ENCODE data around the gene LRRC55. TPM values are rescaled to one million over a fixed set of nuclear protein-coding genes. Genes with fewer than 3 reads are reported as not detected.

Gene LRRC55
- total RNA-seq, 2 donors from 2014 or later, result not detected

DNA sequence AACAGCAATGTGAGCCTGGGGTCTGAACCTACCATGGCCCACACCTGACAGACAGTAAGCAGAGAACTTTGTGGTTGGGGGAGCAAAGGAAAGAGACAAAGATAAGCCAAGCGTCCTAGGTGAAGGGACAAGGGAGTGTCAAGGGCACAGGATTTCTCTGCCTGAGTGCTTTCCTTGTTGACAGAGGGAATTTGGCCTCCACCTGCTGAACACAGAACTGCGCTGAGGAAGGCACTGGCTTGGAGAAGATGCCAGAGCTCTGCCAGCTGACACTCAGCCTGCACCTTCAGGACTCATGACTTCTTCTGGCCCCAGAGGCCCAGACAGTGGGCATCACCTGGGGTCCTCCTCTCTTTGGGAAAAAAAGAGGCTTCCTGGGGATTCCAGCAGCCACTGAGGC, 789 bp upstream of the LRRC55 start:
- WGBS, 2 donors, result 28 to 31% methylated on average over 2 of the region's 2 CpGs
- TF ChIP-seq POLR2A (IDR thresholded peaks at IDR 0.05), result no peak
- TF ChIP-seq, protein P1, sequence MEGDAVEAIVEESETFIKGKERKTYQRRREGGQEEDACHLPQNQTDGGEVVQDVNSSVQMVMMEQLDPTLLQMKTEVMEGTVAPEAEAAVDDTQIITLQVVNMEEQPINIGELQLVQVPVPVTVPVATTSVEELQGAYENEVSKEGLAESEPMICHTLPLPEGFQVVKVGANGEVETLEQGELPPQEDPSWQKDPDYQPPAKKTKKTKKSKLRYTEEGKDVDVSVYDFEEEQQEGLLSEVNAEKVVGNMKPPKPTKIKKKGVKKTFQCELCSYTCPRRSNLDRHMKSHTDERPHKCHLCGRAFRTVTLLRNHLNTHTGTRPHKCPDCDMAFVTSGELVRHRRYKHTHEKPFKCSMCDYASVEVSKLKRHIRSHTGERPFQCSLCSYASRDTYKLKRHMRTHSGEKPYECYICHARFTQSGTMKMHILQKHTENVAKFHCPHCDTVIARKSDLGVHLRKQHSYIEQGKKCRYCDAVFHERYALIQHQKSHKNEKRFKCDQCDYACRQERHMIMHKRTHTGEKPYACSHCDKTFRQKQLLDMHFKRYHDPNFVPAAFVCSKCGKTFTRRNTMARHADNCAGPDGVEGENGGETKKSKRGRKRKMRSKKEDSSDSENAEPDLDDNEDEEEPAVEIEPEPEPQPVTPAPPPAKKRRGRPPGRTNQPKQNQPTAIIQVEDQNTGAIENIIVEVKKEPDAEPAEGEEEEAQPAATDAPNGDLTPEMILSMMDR (IDR thresholded peaks at IDR 0.05), result no peak
- intact Hi-C loops (cut with DNase I), result no loop called here
- Histone ChIP-seq H3K9me3 (no peaks in the 10 kb centered on the region), H3K27me3 (no peaks in the 10 kb centered on the region), H3K4me3 (no peak overlapping the region), H3K27ac (no peak overlapping the region), H3K36me3 (replicated peaks in 1 of 2; ENCODE audit: insufficient read depth in 1 of 2, low read depth in 2 of 2) (no peaks in the 10 kb centered on the region), H3K4me1 (peaks cover 5% of the 10 kb centered on the region)
- ATAC-seq (no peak), DNase-seq (no peak)

DNA sequence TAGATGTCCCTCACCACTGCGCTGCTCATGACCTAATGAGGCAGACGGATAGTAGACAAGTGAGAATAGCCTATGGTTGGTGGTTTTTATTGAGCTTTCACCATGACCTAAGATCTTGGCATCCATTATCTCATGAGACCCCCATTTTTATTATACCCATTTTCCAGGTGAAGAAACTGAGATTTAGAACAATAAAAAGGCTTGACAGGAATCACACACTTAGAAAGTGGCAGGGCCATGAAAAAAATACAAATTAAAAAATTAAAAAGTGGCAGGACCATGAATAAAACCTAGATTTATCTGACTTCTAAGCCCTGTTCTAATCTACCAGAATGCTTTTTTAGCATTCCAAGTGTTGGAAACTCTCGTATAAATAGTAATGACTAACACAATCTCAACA, 1.1 kb downstream of the LRRC55 start:
- no peak overlapping the region for H3K27ac ChIP-seq
- H3K27me3 ChIP-seq, result no peaks in the 10 kb centered on the region
- no peaks in the 10 kb centered on the region for H3K36me3 ChIP-seq (replicated peaks in 1 of 2; ENCODE audit: insufficient read depth in 1 of 2, low read depth in 2 of 2)
- intact Hi-C loops (cut with DNase I), result no loop called here
- ATAC-seq (no peak), DNase-seq (no peak)
- no peaks in the 10 kb centered on the region for H3K9me3 ChIP-seq
- H3K4me1 ChIP-seq, result peaks cover 5% of the 10 kb centered on the region
- no peak overlapping the region for H3K4me3 ChIP-seq
- WGBS, 2 donors, result 83 to 84% methylated on average over 3 of the region's 3 CpGs
- TF ChIP-seq POLR2A (IDR thresholded peaks at IDR 0.05), result no peak
- TF ChIP-seq, protein P1 (IDR thresholded peaks at IDR 0.05), result no peak

DNA sequence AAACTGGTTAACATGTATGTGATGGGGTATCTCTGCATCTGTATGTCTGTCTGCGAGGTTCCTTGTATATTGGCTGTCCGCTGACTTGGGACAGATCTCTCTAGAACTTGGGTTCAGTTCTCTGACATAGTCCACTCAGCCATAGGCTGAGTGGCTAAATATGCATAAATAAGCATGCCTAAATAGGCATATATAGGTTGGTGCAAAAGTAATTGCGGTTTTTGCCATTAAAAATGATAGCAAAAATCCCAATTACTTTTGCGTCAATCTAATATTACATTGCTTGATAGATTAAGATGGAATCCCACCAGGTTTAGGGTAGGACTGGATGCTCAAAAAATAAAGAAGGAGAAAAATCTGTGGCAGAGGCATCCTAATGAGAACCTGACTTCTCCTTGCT, 8.8 kb downstream of the LRRC55 start:
- no peaks in the 10 kb centered on the region for H3K36me3 ChIP-seq (replicated peaks in 1 of 2; ENCODE audit: insufficient read depth in 1 of 2, low read depth in 2 of 2)
- DNase-seq, result no peak
- 79 to 87% methylated on average over 4 of the region's 4 CpGs for WGBS, 2 donors
- no peaks in the 10 kb centered on the region for H3K4me1 ChIP-seq
- no peaks in the 10 kb centered on the region for H3K9me3 ChIP-seq
- no peak overlapping the region for H3K4me3 ChIP-seq
- no peak overlapping the region for H3K27ac ChIP-seq
- no peak for TF ChIP-seq POLR2A (IDR thresholded peaks at IDR 0.05)
- TF ChIP-seq, protein P1 (IDR thresholded peaks at IDR 0.05), result no peak
- H3K27me3 ChIP-seq, result no peaks in the 10 kb centered on the region
- intact Hi-C loops (cut with DNase I), result no loop called here
- no peak for ATAC-seq

DNA sequence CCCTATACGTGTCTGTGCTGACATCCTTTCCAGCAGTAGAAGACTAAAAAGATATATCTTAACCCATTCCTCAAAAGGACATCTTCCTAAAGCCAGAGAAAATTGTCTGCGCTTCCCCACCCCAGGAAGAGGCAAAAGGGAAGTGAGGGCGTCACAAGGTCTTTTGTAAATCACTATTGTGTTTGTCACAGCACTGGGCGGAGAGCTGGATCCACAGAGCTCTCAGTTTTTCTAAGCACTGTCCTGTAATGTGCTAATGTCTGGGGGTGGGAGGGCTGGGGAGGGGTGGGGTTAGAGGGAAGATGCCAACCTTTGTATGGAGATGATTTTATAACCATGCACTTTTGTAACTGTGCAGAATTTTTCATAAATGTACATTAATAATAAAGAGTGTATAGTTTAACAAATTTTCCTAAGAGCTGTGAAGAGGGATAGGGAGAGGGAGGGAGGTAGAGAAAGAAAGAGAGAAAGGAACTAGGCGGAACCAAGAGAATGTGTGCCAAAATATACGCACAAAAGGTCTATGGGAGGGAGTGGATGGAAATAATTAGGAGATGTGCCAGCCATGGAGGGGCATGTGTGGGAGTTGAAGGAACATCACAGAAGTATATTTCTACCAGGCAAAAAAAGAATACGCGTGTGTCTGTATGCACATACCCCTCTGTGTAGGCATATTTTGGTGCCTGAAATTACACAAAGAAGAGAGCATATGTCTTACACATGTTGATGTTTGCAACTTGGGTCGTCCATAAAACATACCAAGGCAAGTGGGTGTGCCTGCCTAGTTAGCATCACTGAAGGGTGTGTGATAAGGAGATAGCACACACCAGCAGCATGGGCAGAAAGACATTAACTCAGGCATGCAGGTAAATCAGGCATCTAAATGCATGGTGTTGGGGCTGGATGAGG, 9.8 kb downstream of the LRRC55 start:
- intact Hi-C loops (cut with DNase I), result no loop called here
- Histone ChIP-seq H3K9me3 (no peaks in the 10 kb centered on the region), H3K27ac (no peak overlapping the region), H3K36me3 (replicated peaks in 1 of 2; ENCODE audit: insufficient read depth in 1 of 2, low read depth in 2 of 2) (no peaks in the 10 kb centered on the region), H3K27me3 (no peaks in the 10 kb centered on the region), H3K4me1 (no peaks in the 10 kb centered on the region), H3K4me3 (no peak overlapping the region)
- ATAC-seq (no peak), DNase-seq (no peak)
- no peak for TF ChIP-seq POLR2A (IDR thresholded peaks at IDR 0.05)
- TF ChIP-seq, protein P1 (IDR thresholded peaks at IDR 0.05), result no peak
- WGBS, 2 donors, result 56 to 73% methylated on average over 9 of the region's 9 CpGs

DNA sequence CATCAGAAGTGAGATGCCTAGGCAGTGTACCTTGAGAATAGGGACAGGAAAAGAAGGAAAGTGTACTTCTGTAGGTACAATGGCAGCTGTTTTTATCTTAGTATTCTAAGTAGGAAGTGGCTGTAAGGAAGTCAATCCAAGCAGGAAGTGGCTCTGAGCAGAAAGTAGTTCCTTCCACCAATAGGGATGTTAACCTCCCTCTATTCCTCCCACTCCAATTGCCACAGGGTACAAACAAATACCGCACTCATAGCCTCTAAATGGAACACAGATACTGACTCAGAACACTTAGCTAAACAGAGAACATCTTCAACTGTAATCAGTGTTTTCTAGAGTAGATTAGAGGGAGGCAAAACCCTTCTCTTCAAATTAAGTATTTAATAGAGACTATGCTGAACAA, 10.6 kb downstream of the LRRC55 start:
- no peaks in the 10 kb centered on the region for H3K4me1 ChIP-seq
- no peaks in the 10 kb centered on the region for H3K9me3 ChIP-seq
- no peak overlapping the region for H3K27ac ChIP-seq
- no peak for ATAC-seq
- TF ChIP-seq, protein P1 (IDR thresholded peaks at IDR 0.05), result no peak
- TF ChIP-seq POLR2A (IDR thresholded peaks at IDR 0.05), result no peak
- H3K27me3 ChIP-seq, result no peaks in the 10 kb centered on the region
- 71 to 84% methylated on average over 1 of the region's 1 CpG for WGBS, 2 donors
- H3K36me3 ChIP-seq (replicated peaks in 1 of 2; ENCODE audit: insufficient read depth in 1 of 2, low read depth in 2 of 2), result no peaks in the 10 kb centered on the region
- no peak overlapping the region for H3K4me3 ChIP-seq
- no peak for DNase-seq
- intact Hi-C loops (cut with DNase I), result no loop called here
